ENCODE results near the gene PGAP1.

- TF ChIP-seq CTCF (IDR thresholded peaks at IDR 0.05) (no peak), POLR2A (IDR thresholded peaks at IDR 0.05) (no peak)
Observed at GRCh38 chr2:196873511-196873910, 53.0 kb downstream of the PGAP1 start.

Measured in breast epithelium (tissue), 3 donors.